SIG-M5 (cell line): ENCODE results near the gene AUNIP.

Experiments used
- DNase-seq: peaks from one replicate; lab custom pipeline; 2025; lab: John Stamatoyannopoulos, UW

The AUNIP gene

DNA sequence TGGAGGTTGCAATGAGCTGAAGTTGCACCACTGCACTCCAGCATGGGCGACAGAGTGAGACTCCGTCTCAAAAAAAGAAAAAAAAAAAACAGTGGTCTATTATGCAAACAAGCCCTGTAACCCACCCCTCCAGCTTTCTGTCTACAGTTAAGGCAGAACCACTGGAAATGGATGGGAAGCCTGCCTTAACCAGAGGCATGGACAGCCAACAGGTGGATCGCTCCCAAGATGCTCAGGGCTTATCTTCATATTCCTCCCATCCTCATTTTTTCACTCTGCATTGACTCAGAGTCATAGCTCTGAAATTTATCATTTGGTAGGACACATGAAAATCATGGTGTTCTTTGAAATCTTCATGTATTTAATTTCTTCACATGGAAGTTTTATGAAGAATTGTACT lies 30.8 kb downstream of the AUNIP start:
- DNase-seq, result no peak

DNA sequence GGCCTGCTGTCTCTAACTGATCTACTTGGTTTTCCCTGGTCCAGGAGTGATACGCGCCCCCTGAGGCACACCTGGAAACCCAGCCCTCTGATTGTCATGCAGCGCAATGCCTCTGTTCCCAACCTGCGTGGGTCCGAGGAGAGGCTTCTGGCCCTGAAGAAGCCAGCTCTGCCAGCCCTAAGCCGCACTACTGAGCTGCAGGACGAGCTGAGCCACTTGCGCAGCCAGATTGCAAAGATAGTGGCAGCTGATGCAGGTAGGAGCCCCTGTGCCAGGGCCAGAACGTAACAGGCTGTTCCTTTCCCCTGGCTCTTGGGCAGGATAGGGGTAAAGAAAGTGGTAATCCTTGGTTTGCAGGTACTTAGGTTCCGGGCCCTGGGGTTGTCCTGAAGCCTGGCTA lies 32.7 kb downstream of the AUNIP start:
- no peak for DNase-seq

DNA sequence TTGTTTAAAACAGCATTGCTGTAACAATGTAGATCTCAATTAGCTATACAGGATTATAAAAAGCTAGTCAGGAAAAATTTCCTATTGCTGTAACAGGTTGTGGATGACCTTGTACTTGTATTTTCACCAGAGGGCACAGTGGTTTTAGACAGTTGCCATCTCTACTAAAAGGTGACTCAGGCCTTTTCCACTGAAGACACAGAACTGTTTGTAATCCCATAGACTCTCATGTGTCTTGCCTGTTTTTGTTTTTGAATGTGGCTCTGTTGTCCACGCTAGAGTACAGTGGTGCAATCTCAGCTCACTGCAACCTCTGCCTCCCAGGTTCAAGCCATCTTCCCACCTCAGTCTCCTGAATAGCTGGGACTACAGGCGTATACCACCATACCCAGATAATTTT lies 33.7 kb downstream of the AUNIP start:
- no peak for DNase-seq

DNA sequence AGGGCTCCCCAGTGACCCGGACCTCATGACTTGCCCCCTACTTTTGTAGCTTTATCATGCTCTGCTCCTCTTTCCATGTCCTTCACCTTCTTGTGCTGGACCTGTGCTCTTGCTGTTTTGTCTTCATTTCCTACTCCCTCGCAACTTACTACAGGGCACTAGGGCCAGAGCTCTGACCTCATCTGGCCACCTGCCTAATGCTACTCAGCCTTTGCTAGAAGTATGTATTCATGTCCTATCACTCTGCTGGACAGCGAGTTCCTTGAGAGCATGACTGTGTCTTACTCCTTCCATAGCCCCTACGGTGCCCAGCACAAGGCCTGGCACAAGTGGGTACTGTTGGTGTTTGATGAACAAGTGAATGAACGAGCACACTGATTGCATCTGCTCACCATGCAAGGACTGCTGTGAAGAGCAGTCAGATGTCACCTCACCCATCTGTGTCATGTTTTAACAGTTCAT lies 37.6 kb downstream of the AUNIP start:
- no peak for DNase-seq

DNA sequence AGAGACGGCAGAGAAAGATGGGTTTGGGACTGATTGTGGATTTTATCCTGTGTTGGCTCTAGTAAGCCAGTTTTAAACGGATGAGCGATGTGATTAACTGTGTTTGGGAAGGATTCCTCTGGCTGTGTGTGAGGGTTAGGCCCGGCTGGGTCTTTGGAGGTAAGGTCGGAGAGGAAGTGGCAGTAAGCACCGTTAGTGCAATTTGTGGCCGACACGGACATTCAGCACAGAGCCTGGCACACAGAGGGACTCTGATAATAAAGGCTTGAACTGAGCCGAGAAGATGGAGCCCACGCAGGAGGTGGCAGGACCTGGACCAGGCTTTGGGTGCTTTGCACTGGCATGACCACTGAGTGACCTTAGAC lies 38.2 kb downstream of the AUNIP start:
- DNase-seq, result no peak

DNA sequence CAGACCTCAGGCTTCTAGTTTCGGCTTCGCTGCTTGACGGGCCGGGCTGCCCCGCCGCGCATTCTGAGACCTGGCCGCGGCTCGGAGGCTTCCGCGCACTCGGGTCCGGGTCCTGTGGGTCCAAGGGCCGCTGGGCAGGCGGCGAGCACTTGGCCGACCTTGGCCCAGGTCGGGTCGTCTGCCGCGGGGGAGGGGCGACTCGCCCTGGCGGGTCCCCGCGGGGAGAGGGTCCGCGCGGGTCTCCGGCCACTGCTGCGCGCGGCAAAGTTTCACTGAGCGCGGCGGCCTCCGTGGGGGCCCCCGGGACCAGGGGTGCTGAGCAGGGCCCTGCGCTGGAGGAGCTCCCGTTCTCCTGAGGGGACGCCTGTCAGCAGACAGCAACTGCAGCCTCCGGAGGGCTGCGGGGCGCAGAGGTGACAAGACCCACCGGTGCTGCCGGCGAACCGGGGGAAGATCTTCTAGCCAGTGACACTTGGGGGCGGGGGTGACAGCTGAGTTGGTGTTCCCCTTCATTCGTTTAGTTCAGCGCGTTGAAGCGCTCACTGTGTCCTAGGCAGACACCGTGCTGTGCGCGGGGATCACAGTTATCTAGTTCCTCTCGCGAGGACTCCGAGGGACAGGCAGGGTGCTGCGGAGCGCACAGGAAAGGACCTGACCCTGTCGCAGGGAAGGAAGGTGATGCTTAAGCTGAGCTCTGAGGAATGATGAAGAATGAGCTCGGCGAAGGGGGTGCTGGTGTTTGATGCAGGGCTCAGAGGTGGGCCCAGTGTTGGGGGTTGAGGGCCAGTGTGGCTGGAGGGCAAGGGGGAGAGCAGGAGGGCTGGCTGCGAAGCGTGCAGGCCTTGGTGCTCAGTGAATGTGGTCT lies 38.8 kb downstream of the AUNIP start:
- no peak for DNase-seq

DNA sequence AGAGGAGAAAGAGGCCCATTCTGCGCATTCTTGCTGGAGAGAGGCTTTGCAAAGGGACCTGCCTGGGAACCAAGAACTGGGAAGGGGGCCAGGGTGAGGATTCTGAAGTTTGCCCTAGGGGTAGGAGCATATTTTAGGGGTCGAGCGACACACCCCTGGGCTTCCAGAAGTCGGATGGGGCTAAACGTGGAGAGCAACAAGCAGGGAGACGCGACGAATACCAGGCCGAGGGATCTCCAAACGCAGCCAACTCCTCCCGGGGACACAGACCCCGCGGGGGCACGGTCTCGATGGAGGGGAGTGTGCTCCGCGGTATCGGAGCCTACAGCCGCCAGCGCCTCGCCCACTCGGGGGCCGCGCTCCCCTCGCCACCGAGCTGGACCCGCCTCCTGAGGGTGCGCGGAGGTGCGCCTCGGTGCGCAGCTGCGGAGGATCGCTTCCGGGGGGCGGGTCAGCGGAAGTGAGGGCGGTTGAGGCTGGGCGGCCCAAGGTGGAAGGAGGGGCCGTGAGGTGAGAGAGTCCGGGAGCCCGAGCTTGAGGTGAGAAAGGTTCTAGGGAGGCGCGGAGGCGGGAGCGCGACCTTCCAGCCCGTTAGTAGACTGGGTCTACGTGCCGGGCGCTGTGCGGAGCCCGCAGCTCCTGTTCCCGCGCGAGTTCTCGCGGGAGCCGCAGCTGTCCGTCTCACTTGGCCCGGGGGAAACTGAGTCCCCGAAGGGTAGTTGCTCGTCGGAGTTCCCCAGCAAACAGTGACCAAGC lies 39.6 kb downstream of the AUNIP start, which contains the start of gene MTFR1L:
Gene MTFR1L (plus strand): TSS at position 464 of the 756 bp plus-strand sequence. CDS start 3,151 bp downstream, outside the sequence.
- no peak for DNase-seq

DNA sequence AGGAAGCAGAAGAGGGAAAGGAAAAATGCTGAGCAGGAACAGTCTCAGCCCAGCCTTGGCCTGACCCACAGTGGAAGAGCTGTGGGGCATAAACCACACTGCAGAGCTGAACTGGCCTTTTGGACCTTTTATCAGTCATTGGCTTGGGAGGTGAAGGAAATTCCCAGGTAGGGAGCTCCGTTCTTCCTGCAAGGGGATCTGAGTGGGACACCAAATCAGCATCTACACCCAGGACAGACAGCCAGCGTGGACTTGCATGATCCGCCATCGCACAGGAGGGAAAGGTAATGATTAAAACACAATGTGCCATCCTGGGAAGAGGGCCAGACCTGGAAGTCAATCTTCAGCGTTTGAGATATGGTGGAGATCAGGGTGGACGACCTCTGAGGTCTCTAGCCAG lies 40.7 kb downstream of the AUNIP start:
- DNase-seq, result no peak

DNA sequence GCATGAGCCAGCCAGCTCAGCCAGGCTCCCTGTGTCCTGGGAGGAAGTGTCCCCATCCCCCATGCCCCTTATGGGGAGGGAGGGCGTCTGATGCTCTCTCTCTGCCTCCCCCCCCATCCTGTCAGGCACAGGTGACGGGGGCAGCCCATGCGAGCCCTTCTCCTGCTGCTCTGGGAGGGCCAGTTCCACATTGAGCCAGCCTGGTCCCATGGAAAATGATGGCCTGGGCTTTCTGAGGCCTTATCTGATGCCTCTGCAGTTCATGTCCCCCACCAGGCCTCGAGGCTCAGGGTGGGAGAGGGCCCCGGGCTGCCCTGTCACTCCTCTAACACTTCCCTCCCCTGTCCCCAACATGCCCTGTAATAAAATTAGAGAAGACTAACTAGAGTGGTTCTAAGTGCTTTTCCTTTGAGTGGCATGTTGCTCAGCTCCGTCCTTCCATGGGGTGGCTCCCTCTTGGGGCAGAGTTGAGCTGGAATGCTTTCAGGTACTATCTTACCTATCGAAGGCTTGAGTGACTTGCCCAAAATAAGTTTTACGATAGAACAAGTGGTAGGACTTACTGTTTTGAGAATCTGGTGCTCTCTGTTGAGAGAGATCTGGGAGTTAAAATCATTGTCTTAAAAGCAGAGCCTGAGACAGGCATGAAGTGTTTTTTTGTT lies 41.3 kb downstream of the AUNIP start:
- DNase-seq, result no peak

DNA sequence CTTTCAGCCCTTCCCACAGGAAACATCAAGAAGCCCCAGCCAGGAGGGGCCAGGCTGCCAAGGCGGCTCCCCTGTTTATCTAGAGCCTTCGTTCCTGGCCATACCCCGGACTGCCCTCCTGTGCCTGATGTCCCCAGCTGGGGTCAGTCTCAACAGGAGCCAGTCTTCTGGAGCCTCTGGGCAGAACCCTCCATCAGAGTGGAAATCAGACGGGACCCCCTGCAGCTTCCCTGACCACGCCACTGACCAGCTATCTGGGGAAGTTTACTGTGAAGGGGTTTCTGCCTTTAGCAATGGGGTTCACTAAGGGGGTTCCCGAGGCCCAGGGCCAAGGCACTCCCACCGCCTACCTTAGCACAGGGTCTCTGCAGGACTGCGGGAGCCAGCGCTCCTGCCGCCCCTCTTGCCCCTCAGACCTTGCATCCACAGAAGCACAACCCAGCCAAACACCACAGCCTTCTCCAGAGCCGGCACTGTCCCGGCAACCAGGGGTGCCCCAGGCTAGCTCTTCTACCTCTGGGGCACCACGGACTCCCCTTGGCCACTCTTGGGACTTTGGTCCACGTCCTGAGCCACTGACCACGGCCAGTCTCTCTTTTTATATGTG lies 43.0 kb downstream of the AUNIP start:
- no peak for DNase-seq

DNA sequence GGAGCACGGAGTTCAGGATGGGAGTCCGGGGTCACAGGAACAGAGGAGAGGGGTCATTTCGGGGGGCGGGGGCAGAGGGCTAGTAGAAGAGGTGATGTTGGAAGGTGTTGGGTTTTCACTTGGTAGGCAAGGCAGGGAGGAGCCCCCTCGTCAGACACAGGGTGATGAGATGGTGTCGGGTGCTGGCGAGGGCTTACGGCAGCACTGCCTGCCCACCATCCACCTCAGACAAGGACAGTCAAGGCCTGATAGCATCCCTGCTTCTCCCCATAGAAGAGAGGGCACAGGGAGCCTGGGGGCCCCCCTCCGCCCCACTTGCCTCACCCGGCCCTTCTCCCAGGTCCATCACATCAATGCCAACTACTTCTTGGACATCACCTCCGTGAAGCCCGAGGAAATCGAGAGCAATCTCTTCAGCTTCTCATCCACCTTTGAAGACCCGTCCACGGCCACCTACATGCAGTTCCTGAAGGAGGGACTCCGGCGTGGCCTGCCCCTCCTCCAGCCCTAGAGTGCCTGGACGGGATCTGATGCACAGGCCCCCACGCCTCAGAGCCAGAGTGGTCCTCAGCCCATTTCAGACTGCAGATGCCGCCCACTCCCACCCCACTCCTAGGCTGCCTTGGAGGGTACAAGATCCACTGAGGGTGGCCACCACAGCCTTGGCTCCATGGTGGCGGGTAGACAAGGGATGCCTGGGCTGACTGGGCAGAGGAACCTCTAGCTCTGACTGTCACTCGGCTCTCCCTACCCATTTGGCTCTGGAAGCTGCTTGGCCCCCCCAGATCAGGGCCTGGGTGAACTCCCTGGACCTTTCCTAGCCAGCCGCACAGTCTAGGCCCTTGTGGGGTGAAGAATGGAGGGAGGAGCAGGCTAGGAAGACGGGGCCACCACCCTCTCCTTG lies 43.8 kb downstream of the AUNIP start:
- no peak for DNase-seq

DNA sequence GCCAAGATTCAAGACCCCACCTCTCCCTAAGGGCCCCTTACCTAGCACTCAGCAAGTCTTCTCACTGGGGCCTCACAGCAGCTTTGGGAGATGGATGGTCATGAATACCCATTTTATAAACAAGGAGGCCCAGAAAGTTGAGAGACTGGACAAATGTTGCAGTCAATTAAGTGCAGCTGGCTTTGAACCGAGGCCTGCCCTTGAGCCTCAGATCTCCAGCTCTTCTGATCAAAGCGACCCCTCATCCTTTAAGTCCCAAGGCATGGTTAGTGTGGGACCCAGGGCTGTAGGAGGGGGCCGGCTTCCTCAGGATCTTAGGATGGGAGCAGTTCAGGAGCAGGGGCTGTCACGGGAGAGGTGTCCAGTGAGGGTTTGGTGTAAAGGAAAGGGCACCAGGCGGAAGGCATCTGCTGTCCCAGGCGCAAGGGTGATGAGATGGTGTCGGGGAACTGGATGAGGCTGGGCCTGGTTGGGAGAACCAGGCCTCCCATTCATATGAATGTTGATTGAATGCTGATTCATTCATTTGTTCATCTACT lies 44.6 kb downstream of the AUNIP start:
- no peak for DNase-seq

DNA sequence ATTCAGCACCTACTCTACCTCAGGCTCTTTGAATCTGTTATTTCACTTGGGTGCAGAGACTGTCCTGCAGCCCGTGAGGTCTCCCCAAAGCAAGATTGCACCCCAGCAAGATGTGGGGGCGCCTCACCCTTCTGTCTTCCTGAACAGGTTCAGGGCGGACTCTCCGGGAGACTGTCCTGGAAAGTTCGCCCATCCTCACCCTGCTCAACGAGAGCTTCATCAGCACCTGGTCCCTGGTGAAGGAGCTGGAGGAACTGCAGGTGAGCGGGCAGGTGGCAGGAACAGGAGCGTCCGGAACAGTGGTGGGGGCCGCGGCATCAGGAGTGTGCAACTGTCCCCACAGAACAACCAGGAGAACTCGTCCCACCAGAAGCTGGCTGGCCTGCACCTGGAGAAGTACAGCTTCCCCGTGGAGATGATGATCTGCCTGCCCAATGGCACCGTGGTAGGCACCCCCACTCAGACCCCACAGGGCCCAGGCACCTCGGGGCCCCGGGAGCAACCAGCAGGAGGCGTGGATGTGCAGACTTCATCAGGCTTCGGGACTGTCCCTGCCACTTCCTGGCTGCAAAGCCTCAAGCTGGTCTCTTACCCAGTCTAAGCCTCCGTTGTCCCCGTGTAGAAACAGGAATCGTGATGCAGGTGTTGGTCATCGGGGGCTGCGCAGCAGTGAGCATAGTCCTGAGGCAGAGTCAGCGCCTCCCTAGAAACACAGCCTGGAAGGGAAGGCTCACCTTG lies 45.4 kb downstream of the AUNIP start:
- no peak for DNase-seq

DNA sequence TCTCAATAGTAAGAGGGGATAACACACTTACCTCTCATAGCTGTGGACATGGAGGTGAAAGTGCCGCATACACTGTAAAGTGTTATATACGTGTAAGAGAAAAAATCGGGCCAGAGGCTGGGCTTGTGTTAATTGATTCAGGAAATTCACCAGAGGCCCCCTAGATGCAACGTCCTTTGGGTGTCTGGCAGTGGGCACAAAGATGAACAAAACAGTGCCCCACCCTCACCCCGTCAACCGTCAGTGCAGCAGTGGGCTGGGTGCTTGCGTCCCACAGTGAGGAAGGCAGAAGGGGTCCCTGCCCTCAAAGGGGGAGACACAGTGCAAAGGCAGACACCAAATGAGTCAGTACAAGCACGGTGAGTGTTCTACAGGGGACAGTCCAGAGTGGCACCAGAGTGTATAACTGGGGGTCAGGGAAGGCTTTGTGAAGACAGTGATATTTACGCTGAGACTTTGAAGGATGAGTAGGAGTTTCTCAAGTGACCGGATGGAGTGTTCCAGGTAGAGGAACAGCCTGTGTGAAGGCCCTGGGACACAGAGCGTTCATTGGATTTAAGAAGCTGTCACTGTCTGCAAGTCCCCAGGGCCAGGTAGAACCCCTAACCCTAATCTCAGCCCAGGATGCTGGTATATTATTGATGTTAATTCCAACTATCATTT lies 46.1 kb downstream of the AUNIP start:
- DNase-seq, result no peak

DNA sequence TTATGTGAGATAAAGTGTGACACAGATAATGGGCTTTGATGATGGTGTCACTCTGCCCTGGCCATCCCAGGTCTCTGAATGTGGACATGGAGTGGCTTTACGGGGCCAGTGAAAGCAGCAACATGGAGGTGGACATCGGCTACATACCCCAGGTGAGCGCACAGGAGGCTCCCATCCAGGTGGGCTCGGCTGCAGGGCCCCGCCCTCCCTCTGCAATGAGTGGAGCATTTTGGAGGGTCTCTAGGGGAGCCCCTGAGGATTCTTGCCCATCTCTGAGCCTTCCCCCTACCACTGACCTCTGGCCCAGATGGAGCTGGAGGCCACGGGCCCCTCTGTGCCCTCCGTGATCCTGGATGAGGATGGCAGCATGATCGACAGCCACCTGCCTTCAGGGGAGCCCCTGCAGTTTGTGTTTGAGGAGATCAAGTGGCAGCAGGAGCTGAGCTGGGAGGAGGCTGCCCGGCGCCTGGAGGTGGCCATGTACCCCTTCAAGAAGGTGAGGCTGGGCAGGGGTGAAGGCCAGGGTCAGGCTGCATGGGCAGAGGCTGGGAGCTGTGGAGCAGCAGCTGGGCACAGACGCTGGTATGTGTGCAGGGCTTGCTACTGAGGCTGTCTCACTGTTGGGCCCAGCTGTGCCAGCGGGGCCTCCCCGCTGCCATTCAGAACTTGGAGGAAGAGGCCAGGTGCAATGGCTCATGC lies 47.7 kb downstream of the AUNIP start:
- DNase-seq, result no peak

DNA sequence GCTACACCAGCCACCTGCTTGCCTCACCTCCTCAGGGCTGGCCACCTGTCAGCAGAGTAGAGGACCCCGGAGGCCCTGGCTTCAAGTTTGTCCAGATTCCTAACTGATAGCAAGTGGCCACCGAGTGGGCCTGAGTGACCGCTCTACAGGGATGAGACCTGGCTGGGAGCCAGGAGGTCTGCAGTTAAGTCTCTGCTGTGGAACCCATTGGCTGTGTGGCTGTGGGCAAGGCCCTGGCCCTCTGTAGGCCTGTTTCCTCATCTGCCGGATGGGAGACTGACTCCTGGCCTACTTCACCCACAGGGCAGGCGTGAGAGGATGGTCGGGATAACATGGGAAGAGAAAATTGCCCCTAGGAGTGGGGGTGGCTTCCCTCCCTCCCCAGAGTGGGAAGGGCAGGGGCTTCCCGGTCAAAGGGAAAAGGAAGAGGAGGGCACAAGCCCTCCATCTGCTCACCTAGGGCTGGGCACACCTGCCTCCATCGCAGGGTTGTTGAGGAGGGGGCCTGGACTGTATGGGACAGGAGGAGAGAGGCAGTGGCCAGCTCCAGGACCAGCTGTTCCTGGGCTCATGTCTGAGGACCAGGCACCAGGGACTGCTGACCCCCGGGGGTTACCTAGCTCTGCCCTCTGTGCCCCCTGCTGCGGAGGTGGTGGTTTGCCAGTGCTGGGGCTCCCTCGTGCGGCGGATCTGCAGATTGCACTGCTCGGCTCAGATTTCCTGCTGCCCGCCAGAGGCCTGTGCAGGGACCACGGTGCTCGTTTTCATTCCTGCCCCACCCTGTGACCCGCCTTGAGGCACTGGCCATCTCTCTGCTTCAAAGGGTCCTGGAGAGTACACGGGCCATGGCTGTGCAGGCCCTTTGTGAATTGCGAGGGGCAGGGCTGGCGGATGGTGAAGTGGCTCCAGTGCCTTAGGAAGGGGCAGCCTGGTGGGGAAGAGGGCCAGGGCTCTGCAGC lies 48.6 kb downstream of the AUNIP start:
- DNase-seq, result no peak

DNA sequence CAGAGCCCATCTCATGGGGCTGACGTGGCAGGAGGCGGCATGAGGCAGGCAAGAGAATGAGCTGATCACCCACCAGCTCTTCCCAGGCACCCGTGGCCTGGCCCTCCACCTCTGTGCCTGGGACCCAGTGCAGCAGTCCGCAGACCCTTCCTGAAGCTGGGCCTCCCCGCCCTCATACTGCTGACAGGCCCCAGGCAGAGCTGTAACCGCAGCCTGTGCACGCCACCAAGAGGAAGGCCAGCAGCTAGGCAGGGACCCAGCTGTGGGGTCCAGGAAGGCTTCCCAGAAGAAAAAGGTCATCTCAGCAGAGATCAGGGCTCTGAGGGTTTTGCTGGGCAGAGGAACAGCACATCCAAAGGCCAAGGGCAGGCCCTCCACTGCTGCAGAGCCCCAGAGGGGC lies 49.3 kb downstream of the AUNIP start:
- DNase-seq, result no peak
